22Rv1 (cell line): Measurements from ENCODE around the gene PSMG4.

Experiments
- ZFX ChIP-seq: fragments of 450-650 bp; IDR thresholded peaks from 2 replicates; pipeline ENCODE4 v1.6.1; 2017; ENCODE audit warnings: antibody characterized with exemption, borderline replicate concordance
- TF ChIP-seq, protein P1 (sequence below): fragments of 450-650 bp; IDR thresholded peaks from 2 replicates; pipeline ENCODE4 v1.5.1; 2017; ENCODE audit warnings: mild to moderate bottlenecking

DNA sequence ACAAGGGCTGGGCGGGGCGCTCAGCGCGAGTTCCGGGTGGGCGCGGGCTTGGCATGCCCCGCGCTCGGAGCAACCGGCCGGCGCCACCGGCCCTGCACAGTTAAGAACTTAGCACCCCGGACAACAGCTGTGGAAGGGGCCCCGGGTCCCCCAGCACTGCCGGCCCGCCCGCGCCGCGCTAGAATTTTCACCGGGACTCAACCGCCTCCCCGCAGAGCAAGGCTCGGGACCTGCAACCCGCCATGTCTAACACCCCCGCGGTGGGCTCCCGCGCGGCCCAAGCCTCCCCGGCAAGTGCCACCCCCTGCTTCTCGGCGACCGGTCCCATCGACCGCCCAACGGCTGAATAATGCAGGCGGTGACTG is 5.2 kb upstream of the PSMG4 start:
- TF ChIP-seq, protein P1, sequence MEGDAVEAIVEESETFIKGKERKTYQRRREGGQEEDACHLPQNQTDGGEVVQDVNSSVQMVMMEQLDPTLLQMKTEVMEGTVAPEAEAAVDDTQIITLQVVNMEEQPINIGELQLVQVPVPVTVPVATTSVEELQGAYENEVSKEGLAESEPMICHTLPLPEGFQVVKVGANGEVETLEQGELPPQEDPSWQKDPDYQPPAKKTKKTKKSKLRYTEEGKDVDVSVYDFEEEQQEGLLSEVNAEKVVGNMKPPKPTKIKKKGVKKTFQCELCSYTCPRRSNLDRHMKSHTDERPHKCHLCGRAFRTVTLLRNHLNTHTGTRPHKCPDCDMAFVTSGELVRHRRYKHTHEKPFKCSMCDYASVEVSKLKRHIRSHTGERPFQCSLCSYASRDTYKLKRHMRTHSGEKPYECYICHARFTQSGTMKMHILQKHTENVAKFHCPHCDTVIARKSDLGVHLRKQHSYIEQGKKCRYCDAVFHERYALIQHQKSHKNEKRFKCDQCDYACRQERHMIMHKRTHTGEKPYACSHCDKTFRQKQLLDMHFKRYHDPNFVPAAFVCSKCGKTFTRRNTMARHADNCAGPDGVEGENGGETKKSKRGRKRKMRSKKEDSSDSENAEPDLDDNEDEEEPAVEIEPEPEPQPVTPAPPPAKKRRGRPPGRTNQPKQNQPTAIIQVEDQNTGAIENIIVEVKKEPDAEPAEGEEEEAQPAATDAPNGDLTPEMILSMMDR = no peak
- TF ChIP-seq ZFX = no peak
